GM15510 (cell line): ENCODE data around the gene MAP2K1.

Experiments
- POLR2A ChIP-seq: IDR thresholded peaks from 3 replicates; pipeline ENCODE4 v1.6.1; 2011; ENCODE audit warnings: borderline replicate concordance; ENCODE audit not compliant: insufficient read length; ENCODE audit errors: extremely low read depth

MAP2K1 gene

DNA sequence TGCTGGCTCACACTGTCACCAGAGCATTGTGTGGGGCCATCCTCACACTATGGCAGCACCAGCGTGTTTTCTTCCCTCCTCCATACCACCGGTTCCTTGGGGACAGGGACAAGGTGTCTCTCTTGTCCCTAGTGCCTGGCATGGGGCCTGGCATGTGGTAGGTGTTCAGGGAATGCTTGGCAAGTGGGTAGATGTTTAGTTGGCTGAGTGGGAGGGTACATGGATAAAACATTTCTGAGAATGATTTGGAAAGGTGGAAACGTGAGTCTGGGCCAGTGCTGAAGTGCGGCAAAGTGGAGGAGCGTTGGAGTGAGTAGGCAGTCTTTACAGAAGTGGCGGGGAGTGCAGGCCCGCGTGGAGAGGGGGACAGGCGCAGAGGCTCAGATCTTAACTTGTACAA, 95.8 kb downstream of the MAP2K1 start:
- TF ChIP-seq POLR2A: no peak

GRCh38 chr15:66483131-66483566, 96.4 kb downstream of the MAP2K1 start:
- no peak for TF ChIP-seq POLR2A

DNA sequence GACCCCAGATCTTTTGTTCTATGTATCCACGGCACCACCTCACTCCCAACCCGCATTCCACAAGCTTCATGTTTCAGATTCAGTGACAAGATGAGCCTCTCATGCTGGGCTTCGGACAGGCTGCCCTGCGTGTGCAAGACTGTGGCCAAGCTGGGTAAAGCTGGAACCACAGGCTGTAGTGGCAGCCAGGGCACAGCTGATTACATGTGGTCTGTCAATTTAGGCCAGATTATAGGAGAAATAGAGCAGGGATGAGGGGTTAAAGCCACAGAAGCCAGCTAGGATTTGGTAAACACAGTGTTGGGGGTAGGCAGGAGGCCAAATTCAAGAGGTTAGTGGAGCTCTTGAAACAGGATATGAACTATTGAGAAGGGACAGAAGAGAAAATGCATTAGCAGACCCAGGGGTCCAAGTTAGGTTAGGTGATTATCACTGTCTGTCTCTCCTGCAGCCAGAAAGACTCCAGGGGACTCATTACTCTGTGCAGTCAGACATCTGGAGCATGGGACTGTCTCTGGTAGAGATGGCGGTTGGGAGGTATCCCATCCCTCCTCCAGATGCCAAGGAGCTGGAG, 97.9 kb downstream of the MAP2K1 start:
- TF ChIP-seq POLR2A: no peak

GRCh38 chr15:66486887-66487286, 100.2 kb downstream of the MAP2K1 start:
- TF ChIP-seq POLR2A: no peak

GRCh38 chr15:66488525-66488924, 101.8 kb downstream of the MAP2K1 start:
- no peak for TF ChIP-seq POLR2A

GRCh38 chr15:66489179-66489791, 102.6 kb downstream of the MAP2K1 start:
- TF ChIP-seq POLR2A: no peak

DNA sequence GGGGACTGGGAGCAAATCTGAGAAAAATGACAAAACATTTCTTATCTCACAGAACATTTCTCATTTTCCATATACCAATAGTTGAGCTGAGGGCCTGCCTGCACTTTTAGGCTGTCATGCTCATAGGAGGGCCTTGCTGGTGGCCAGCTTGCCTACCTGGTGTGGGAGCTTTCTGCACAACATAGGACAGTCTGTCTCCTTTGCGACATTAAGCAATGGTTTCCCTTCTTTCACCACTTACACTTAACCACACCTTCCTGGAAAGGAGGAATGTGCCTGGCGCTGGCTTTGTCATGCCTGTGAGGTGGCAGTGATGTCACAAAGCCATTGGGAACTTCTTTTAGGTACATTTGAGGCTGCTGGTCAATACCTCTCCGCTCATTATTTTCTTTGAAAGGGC, 105.1 kb downstream of the MAP2K1 start:
- TF ChIP-seq POLR2A: no peak

DNA sequence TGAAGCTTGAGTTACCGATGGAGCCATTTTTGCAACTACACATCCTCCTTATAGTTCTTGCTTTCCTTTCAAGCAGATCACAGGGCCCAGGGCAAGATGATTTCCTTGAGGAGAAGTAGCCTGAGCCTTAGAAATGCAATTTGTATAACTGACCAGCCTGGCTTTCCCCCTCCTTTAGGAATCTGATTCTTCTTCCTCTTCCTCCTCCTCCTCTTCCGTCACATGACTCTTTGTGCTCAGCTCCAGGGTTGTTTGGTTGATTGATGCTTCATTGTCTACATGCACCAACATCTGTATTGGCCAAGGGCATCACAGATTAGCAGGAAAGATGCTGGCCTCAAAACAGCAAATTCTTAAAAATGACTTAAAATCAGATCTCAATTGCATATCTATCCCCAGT, 107.5 kb downstream of the MAP2K1 start:
- TF ChIP-seq POLR2A: no peak

- TF ChIP-seq POLR2A: no peak
Observed at GRCh38 chr15:66496951-66497501, 110.3 kb downstream of the MAP2K1 start.

DNA sequence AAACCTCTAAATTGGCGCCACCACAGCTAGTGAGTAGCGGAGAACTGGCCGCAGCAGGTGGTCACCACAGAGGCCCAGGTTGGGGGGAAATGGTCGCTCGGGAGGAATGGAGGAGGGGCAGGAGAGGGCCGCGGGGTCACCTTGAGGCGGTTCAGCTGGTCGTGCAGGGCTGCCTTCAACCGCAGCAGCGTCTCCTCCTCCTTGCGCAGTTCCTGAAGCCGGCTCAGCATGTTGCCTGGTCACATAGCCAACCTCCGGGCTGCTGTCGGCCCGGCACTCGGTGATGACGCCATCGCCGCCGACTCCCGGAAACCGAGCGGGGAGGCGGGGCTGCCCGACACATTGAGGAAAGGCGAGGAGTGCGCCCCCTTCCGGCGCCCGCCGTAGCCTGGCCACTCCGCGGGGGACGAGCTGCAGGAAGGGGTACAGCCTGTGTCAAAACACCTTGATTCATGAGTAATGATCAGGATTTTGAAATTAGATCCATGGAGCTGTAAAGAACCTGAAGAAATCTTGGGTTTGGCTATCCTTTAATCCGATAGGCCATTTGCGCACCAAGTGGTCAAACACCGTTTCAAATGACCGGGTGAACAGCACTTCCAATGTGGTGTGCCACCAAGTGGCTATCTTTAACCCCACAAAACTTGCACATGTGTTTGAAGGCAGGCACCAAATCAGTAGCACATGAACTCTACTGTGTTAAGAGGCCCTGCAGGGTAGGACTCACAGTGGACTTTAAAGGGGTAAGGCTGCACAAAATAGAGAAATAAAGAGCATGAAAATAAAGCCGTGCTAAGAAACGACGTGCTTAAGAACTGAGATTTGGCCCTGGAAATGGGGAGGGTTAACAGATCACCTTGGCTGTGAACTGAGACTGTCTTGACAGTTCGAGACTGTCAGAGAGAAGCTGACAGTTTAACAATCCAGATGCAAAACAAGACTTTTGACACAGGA, 111.1 kb downstream of the MAP2K1 start, which contains the start of gene SNAPC5:
Gene SNAPC5, minus strand, starts transcription at position 261 of the 954 bp plus-strand sequence. Its CDS starts 31 bp downstream, at position 230.
- TF ChIP-seq POLR2A: peak; percentile 74

DNA sequence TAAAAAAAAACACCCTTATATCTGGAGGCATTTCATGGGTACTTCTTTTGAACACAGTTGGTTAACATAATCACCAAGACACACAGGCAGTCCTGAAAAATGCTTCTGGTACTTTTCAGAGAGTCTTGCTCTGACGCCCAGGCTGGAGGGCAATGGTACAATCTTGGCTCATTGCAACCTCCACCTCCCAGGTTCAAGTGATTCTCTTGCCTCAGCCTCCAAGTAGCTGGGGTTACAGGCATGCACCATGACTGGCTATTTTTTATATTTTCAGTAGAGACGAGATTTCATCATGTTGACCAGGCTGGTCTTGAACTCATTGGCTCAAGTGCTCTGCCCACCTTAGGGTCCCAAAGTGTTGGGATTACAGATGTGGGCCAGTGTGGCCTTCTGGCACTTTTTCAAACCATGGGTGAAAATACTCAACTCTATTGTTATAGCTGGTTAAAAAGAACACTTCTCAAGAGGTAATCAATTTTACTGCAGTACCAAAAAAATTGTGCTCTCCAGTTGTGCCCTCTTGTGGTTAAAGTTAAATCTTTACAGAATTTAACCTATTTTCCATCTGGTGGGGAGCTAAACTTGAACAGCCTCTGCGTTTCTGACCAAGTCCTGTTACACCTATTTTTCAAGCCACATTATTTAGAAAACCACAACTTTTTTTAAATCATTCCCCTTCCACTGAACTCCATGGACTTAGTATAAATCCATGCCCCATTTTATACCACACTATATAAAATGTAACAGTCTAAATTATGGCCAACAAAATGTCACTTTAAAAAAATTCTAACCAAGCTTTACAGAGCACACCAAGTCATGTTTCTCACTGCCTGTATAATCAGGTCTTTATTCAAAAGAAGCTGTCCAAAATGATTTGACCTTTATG, 112.0 kb downstream of the MAP2K1 start:
- no peak for TF ChIP-seq POLR2A

GRCh38 chr15:66502491-66502890, 115.8 kb downstream of the MAP2K1 start:
- TF ChIP-seq POLR2A: no peak

DNA sequence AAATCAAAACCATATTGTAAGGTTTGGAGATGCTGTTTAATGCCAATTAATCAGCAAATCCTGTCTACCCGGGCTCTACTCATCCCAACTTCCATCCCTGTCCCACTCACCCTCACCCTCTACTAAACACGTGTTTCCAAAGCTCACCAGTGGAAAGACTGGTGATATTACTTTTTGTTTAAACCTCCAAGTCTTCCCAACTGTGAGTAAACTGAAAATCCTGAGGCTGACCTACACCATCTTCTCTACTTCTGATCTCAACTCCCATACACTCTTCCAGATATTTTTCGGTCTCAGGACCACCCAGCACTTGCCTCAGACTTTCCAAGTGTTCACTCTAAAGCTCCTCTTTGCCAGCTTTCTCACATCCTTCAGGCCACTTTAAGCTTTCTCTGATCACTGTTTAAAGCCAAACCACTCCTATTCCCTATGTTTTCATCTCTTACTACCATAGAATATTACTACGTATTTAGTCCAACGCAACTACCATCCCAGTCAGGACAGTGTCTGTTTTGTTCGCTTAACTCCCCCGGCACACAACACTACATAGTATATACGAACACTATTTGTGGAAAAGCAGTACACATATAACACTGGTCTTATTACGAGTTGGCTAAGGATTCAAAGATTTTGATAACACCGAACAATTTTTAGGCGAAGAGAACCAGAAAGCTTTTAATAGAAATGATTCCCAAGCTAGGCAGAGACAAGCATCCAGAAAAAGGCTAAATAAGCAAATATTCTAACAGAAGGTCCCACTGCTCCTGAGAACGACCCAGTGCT, 117.3 kb downstream of the MAP2K1 start:
- no peak for TF ChIP-seq POLR2A
